ENCODE results near the gene TSPAN32. TPM values are rescaled to one million over a fixed set of nuclear protein-coding genes. Genes with fewer than 3 reads are reported as not detected.

Gene TSPAN32
- total and polyA plus RNA-seq, 12 donors: 2.3 to 47.5 (median 23.3) TPM

Other genes with a start within 250 kb of the TSPAN32 start
- 100 to 1,000 TPM in 3 of 10 donors, 10 to 100 TPM in 7; 68.8 to 195 (median 81.6) TPM for gene IGF2, start 162.6 kb upstream of the TSPAN32 start, total RNA-seq
- gene IGF2, start 162.6 kb upstream of the TSPAN32 start, polyA plus RNA-seq: 10 to 100 TPM; 36.0 to 85.9 TPM
- gene INS, start 140.8 kb upstream of the TSPAN32 start, total RNA-seq: 1 to 10 TPM in 1 of 10 donors, under 1 TPM in 1, not detected in 8; 0.76 to 1.0 TPM
- gene INS, start 140.8 kb upstream of the TSPAN32 start, polyA plus RNA-seq: 1 to 10 TPM in 1 of 2 donors, not detected in 1; 3.3 TPM
- not detected for gene TH, start 130.2 kb upstream of the TSPAN32 start, total RNA-seq
- under 1 TPM; 0.14 to 0.15 TPM for gene TH, start 130.2 kb upstream of the TSPAN32 start, polyA plus RNA-seq
- gene ASCL2, start 31.4 kb upstream of the TSPAN32 start, total RNA-seq: 1 to 10 TPM in 1 of 10 donors, under 1 TPM in 5, not detected in 4; 0.15 to 2.7 (median 0.29) TPM
- gene ASCL2, start 31.4 kb upstream of the TSPAN32 start, polyA plus RNA-seq: under 1 TPM; 0.16 to 0.22 TPM
- gene C11orf21, start 95 bp upstream of the TSPAN32 start, total RNA-seq: 10 to 100 TPM; 15.1 to 56.2 (median 31.1) TPM
- gene C11orf21, start 95 bp upstream of the TSPAN32 start, polyA plus RNA-seq: 10 to 100 TPM in 1 of 2 donors, 1 to 10 TPM in 1; 2.6 to 73.4 TPM
- 100 to 1,000 TPM; 461 to 959 (median 513) TPM for gene CD81, start 75.3 kb downstream of the TSPAN32 start, total RNA-seq
- 100 to 1,000 TPM; 346 to 588 TPM for gene CD81, start 75.3 kb downstream of the TSPAN32 start, polyA plus RNA-seq
- gene TSSC4, start 98.7 kb downstream of the TSPAN32 start, total RNA-seq: 10 to 100 TPM; 22.0 to 46.4 (median 29.2) TPM
- 10 to 100 TPM; 56.0 to 72.3 TPM for gene TSSC4, start 98.7 kb downstream of the TSPAN32 start, polyA plus RNA-seq
- not detected for gene TRPM5, start 142.5 kb downstream of the TSPAN32 start, total RNA-seq
- gene TRPM5, start 142.5 kb downstream of the TSPAN32 start, polyA plus RNA-seq: not detected
- gene KCNQ1, start 143.0 kb downstream of the TSPAN32 start, total RNA-seq: 10 to 100 TPM; 28.9 to 48.2 (median 36.4) TPM
- gene KCNQ1, start 143.0 kb downstream of the TSPAN32 start, polyA plus RNA-seq: 10 to 100 TPM; 19.9 to 27.6 TPM